C1 segment of cervical spinal cord (tissue), 14 donors: Measurements from ENCODE around the gene EBLN2.

Experiments
- DNase-seq, 14 donors: peaks; one replicate each; lab custom pipeline; 2025; lab: John Stamatoyannopoulos, UW

EBLN2 gene

GRCh38 chr3:73107215-73107614 is 45.8 kb downstream of the EBLN2 start:
- DNase-seq, result no peak

GRCh38 chr3:73107676-73108187 is 46.3 kb downstream of the EBLN2 start:
- no peak for DNase-seq

GRCh38 chr3:73108750-73109149 is 47.3 kb downstream of the EBLN2 start:
- no peak for DNase-seq

- DNase-seq, result no peak
These were observed 49.1 kb downstream of the EBLN2 start for GRCh38 chr3:73110530-73110929.
